ENCODE data around the gene C14orf119.

Gene C14orf119
- long read RNA-seq, transcript C14orf119-201 (2 exons, 3,660 nt): major isoform, 122 of 153 reads
- long read RNA-seq, partial matches to known transcripts: 0 of 153 reads
- long read RNA-seq, other reads (novel, unspliced or antisense): 29 of 153 reads

GRCh38 chr14:23095196-23096108 lies at the start of gene C14orf119:
Gene C14orf119, plus strand, starts transcription at chr14:23095505. Its CDS starts 2,154 bp downstream, at chr14:23097659.
- H3K27ac ChIP-seq (replicated peaks): peak within 1 kb of the TSS; percentile 97
- peak within 1 kb of the TSS; percentile 88 for H3K4me3 ChIP-seq (replicated peaks; ENCODE audit: insufficient read depth, low read length)
- TF ChIP-seq REST (IDR thresholded peaks at IDR 0.05; ENCODE audit: insufficient replicate concordance, low read depth): peak; percentile 29
- peak; percentile 32; the same call in 1 of the 2 replicates for TF ChIP-seq SPI1 (IDR thresholded peaks at IDR 0.05; ENCODE audit: borderline replicate concordance, low read depth)
- TF ChIP-seq POLR2AphosphoS5 (IDR thresholded peaks at IDR 0.05; ENCODE audit: low read depth): peak; percentile 24; the same call in 1 of the 2 replicates
- TF ChIP-seq CTCF (IDR thresholded peaks at IDR 0.05; ENCODE audit: insufficient read depth, low read length): no peak
- TF ChIP-seq GABPA (IDR thresholded peaks at IDR 0.05; ENCODE audit: low read depth): 0 out of 2 replicates have a peak, but pooled peaks have one; percentile 25
- peak; percentile 97 to 100 for DNase-seq (ENCODE audit: low read depth in 1 of 2, low spot score in 1 of 2)
- H3K27me3 ChIP-seq (ENCODE audit: insufficient read depth, poor library complexity, severe bottlenecking): no peaks in the 10 kb centered on the region

- Histone ChIP-seq H3K27ac (replicated peaks) (no peak overlapping the region), H3K4me3 (replicated peaks; ENCODE audit: insufficient read depth, low read length) (no peak overlapping the region), H3K27me3 (ENCODE audit: insufficient read depth, poor library complexity, severe bottlenecking) (no peaks in the 10 kb centered on the region)
- TF ChIP-seq SPI1 (IDR thresholded peaks at IDR 0.05; ENCODE audit: borderline replicate concordance, low read depth): no peak
- TF ChIP-seq GABPA (IDR thresholded peaks at IDR 0.05; ENCODE audit: low read depth): no peak
- no peak for TF ChIP-seq POLR2AphosphoS5 (IDR thresholded peaks at IDR 0.05; ENCODE audit: low read depth)
- TF ChIP-seq CTCF (IDR thresholded peaks at IDR 0.05; ENCODE audit: insufficient read depth, low read length): no peak
- TF ChIP-seq REST (IDR thresholded peaks at IDR 0.05; ENCODE audit: insufficient replicate concordance, low read depth): no peak
- no peak for DNase-seq (ENCODE audit: low read depth in 1 of 2, low spot score in 1 of 2)
These were observed 48.2 kb upstream of the C14orf119 start for GRCh38 chr14:23047034-23047634.

- no peak overlapping the region for H3K27ac ChIP-seq (replicated peaks)
- H3K4me3 ChIP-seq (replicated peaks; ENCODE audit: insufficient read depth, low read length): no peak overlapping the region
- no peak for TF ChIP-seq SPI1 (IDR thresholded peaks at IDR 0.05; ENCODE audit: borderline replicate concordance, low read depth)
- no peak for TF ChIP-seq CTCF (IDR thresholded peaks at IDR 0.05; ENCODE audit: insufficient read depth, low read length)
- TF ChIP-seq GABPA (IDR thresholded peaks at IDR 0.05; ENCODE audit: low read depth): no peak
- TF ChIP-seq POLR2AphosphoS5 (IDR thresholded peaks at IDR 0.05; ENCODE audit: low read depth): no peak
- H3K27me3 ChIP-seq (ENCODE audit: insufficient read depth, poor library complexity, severe bottlenecking): no peaks in the 10 kb centered on the region
- DNase-seq (ENCODE audit: low read depth in 1 of 2, low spot score in 1 of 2): no peak
These were observed 47.3 kb upstream of the C14orf119 start for GRCh38 chr14:23047751-23048693.
